CD4-positive, alpha-beta T cell treated with Interleukin-15 for 1 hour (primary cell): ENCODE measurements around the gene UFC1.

Experiments used
- DNase-seq: peaks from one replicate; pipeline ENCODE4 v3.0.0-alpha.2; 2020

The UFC1 gene

DNA sequence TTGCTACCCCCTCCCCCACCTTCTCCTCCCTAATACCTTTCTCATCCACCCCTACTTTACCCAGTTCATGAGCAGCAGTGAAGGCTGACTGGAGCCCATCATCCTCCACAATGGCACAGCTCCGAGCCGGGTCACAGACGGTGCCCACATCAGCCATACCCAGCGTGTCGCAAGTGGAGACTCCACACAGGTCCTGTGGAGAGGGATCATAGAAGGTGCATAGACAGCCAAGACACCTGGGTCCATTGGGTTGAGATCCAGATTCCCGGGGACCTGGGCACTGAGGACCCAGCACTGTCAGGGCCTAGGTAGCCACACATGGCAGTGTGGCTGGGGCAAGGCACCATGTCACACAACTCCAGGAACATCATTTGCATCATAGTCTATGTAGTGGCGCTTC lies 42.3 kb downstream of the UFC1 start:
- no peak for DNase-seq

DNA sequence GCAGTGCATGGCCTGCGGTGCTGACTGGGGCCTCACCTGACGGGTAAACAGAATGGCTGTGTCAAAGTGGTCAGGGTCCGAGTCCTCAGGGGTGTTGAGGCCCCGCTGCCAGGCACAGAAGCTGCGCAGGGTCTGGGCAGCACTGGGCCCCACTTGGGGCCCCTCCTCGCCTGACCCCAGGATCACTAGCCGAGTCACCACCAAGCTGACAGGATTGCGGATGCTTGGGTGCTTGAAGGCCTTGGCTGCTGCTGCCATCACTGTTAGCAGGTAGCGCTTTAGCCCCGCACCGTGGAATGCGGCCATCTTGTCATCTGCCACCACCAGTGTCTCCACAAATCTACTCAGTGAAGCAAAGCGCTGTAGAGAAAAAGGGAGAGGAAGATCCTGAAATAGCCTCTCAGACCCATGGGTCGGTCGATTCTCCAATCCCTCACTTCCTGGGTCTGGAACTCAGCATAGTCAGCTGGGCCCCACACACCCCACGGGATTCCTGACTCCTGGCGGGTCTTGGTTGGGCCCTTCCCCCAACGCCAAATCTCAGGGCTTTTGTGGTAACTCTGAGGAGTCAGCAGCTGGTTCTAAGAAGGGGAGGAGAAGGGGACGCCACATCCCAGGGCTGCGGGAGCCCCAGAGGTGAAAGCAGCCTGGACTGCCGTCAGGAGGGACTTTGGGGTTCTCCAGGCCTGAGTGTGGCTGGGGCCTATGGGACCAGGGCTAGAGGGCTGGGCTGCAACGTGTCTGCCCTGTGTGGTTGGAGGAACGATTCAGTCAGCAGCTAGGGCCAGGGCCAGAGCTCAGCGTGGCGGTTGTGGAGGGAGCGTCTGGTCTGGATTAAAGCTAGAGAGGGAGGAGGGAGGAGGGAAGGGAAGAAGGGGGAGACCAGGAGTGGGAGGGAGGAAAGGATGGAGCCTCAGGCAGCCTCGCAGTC lies 43.0 kb downstream of the UFC1 start:
- no peak for DNase-seq

DNA sequence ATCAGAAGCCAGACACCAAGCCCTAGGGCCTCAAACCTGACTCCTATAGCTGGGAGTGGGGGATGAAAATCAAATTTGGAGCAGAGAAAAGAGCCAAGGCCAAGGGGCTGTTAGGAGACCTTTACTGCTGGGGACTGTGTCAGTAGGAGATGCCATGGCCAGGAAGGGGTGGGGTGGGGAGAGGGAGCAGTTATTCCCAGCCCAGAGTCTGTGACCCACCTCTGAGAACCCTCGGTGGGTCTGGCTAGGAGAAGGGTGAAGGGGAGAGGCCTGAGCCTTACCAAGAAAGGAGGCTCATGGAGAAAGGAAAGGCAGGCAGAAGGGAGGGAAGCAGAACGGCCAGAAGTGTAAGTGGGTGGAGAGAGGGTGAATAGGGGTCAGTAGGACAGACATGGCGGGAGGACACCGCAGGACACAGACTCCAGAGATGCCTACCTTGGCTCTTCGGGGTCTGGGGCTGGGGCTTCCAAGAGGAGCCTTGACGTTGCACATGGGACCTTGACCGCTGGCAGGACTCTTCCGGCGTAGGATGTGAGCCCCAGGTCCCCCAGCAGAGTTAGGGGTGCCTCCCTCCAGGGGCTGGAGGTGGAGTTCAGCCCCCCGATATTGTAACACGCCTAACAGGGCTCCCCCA lies 43.9 kb downstream of the UFC1 start:
- no peak for DNase-seq

DNA sequence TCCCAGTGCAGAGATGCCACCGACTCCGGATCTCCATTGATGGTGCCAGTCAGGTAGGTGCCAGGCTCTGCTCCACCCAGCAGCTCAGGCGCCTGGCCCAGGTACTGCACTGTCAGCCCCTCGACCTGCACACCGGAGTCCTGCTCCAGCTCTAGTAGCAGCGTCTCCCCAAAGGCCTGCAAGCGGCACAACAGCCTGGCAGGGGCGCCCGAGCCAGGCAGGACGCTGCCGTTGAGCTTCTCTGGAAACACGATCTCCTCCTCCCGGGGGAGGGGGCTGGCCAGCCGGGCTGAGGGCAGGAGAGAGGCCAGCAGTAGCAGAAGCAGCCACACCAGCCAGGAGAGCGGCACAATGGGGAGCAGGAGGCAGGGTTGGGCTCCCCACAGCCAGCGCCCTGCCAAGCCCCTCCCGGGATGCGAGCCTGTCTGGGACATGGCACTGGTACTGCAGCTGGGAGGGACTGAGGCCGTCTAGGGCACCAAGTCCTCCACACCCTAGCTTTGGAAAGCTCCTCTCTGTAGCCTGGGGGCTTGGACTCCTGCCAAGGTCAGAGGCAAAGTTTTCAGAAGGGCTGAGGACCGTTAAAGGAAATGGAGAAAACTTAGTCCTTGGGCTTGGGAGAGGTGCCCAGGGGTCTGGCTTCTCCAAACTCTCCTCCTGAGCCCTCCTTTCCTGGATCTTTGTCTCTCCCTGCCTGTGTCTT lies 44.6 kb downstream of the UFC1 start:
- no peak for DNase-seq

DNA sequence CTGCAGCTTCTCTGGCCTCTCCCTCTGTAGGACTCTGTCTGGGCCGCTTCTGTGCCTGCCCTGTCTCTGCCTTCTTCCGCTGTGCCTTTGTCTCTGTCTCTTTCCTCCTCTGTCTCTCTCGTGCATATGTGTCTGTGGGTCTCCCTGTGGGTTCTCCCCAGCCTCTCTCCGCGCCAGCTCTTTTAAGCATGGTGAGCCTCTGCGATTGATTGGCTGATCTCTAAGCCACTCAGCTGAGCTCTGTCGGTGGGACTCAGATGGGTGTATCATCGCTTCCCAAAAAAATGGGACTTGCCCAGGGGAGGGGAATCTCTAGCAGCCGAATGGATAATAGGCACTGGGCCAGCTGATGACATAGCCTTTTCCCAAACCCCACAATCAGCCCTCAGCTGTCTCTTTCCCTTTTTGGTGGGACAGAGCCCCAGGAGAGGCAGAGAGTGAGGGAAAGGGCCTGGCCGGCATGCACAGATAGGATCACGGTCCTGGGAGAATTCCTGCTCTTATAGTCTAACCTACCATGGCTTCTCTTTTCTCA lies 45.2 kb downstream of the UFC1 start, which contains the start of gene ADAMTS4:
TSS of gene ADAMTS4 (minus strand) at position 158 of the 535 bp plus-strand sequence. CDS start 427 bp downstream, outside the sequence.
- no peak for DNase-seq

DNA sequence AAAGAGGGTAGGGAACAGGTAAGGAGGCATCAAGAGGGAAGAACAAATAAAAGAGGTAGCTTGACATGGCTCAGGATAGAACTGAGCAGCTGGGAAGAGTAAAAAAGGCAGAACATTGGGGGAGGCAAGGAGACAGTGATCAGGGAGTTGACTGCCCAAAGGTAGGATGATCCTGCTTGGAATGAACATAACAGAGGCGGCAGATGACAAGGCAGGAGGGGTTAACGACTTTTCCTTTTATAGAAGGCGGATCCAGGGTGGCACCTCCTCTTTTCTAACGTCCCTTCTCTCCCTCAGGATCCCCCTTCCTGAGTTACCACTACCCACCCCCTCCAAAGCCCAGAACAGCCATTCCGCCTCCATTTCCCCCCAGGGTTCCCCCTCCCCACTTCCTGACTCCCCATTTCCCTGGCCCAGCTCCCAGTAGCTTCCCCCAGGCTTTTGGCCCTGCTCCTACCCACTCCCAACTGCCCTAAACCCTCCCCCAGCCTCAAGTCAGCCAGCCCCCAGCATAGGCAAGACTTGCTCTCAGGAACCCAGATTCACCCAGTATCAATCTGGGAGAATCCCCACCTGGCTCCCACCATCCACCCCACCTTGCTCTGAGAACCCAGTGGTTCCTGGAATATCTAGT lies 45.8 kb downstream of the UFC1 start:
- no peak for DNase-seq

DNA sequence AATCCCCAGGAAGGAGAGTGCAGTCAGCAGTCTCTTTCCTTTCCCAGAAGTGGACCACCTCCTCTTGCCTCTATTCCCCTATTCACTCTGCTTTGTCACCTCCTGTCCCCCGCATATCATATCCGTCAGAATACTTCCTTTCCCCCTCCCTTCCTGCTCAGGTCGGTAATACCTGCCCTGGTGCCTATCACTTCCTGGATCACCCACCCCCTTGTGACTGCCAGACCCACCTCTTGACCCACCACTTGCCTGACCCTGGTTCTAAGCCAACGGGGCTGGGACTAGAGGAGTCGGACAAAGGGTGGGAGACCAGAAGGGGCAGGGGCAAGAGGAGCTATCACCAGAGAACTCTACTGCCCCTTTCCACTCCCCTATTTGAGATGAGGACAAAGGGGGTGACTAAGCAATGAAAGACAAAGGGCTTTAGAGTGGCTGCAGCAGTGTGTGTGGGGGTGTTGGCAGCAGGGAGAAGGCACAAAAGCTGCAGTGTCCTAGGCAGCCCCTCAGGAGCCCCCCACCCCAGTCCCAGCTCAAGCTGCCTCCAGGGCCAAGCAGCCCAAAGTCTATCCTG lies 46.7 kb downstream of the UFC1 start:
- no peak for DNase-seq

DNA sequence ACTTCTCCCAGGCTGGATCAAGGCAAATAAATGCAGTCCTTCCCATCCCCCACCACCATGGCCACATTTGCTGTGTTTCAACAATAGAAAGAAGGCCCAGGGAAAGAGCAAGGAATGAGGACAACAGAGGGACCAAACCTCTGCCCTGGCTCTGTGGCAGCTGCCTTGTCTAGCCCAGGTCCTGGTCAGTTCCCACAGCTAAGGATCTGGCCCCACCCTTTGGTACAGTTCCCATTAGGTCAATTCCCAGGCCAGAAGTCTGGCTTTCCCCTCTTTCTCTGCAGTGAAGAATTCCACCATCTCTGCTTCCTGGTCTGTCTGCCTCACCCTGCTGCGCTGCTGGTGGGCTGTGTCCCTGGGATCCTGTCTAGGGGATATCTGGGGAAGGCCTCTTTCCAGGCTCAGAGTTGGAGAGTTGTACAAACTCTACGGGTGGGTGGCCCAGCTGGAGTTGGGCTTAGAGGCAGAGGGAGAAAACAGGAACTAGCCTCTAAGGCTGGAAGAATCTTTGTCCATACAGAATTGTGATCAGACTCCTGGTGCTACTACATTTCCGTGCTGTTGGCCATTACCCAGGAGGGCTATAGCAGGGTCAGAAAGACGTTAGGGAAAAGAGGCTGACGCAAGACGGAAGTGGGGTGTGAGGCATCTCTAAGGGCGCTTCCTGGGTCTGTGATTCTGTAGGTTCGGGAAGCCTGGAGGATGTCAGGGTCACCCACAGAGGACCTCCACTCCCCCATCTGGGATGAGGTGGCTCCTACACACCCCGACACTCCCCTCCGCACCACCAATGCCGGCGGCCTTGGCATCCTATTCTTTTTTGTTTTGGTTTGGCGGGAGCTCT lies 47.4 kb downstream of the UFC1 start:
- no peak for DNase-seq

DNA sequence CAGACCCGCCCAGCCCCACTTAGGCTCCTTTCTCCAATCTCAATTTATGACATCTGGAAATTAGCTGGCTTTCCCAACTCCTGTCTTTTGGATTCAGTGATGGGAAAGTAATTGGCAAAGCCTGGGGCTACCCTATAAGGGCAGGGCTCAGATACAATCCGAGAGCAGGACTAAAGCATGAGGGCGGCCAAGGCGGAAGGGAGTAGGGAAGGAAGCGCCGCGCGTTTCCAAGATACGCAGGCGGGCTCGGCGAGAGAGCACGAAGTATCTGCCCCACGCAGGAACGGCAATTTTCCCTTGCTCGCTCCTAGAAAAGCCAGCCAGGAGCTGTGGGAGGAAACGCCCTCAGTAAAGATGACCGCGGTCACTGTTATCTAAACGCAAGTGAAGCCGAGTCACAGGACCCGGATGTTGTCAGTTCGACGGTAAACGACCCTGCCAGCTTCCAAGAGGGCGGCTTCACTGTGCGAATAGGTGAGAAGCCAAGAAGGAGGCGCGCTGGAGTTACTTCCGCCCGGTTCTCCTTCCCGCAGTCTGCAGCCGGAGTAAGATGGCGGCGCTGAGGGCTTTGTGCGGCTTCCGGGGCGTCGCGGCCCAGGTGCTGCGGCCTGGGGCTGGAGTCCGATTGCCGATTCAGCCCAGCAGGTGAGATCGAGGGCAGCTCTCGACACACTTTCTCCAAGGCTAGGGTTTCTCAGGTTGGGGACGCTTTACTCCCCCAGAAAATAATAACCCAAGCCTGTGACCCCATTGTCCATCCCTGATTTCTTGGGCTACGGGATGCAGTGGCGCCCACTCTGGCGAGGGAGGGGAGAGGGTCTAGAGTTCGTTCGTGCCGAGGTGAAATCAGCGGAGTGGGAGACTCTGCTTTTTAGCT lies 48.3 kb downstream of the UFC1 start, which contains the start of gene NDUFS2:
TSS of gene NDUFS2 (plus strand) at position 532 of the 877 bp plus-strand sequence. CDS start at position 551, 19 bp downstream.
- DNase-seq: peak; percentile 97

DNA sequence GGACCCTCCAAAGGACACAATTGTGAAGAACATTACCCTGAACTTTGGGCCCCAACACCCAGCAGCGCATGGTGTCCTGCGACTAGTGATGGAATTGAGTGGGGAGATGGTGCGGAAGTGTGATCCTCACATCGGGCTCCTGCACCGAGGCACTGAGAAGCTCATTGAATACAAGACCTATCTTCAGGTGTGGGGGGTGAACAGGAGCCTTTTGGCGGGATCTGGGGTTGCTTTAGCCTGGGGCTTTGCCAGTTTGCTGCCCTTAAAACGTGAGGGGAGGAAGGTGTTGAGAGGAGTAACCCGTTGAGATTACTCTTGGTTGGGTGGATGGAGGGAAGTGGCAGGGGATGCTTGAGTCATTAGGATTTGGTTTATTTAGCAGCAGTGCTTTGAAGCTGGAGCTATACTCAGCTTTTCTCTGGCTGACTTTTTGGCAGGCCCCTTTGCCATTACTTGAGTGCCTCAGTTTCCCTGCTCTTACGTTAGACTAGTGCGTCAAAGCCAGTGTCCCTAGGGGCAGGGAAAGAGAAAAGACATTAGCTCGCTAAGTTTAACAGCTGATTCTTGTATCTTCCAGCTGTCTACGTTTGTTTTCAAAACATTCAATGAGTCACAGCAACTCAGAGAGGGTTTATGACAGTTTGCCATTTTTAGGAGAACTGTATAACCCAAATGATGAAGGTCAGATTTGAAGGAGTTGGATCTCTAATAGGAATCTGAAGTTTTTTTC lies 52.8 kb downstream of the UFC1 start:
- DNase-seq: no peak

DNA sequence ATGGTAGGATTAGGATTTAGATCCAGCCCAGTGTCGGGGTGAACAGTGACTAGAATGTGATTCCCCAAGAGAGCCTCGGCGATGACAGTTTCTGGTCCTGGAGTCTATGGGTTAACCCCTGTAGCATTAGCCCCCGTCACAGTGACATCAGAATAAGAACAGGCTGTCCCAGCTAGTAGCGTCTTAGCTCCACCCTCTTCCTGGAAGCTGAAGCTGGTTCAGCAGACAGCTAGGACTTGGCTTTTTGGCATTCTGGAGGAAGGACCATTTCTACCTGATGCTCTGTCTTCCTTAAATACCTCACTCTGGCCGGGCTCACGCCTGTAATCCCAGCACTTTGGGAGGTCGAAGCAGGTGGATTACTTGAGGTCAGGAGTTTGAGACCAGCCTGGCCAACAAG lies 53.4 kb downstream of the UFC1 start:
- no peak for DNase-seq
